ENCODE measurements around the gene FXYD2. TPM values are rescaled to one million over a fixed set of nuclear protein-coding genes. Genes with fewer than 3 reads are reported as not detected.

The FXYD2 gene
- total and polyA plus RNA-seq, 10 of the 15 experiments (the other 5 are each of a cell fraction or from before 2014, with no cell fraction given): 1.2 to 4.5 (median 2.4) TPM

DNA sequence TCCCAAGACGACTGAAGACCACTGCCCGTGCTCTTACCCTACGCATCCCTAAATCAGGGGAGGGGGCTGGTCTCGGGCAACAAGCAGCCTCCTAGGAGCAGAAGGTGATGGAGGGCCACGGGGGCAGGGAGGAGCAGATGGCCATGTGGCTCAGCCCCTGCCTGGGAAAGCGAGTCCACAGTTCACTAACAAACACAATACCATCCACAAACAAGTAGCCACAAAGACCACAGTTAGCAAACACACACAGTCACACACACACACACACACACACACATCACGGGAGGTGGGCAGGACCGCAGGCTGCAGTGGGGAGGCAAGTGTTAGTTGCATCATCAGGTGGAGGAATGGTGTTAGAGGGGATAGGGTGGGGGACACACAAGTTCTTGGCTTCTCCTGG is 13.2 kb upstream of the FXYD2 start:
- no peaks in the 10 kb centered on the region for H3K9me3 ChIP-seq (replicated peaks; ENCODE audit: control insufficient read depth, insufficient read depth, low read length)
- H2AFZ ChIP-seq (ENCODE audit: control insufficient read depth, low read depth, low read length): no peak overlapping the region
- ATAC-seq (no peak; the same call in 2 of the 3 replicates), DNase-seq (ENCODE audit: low read depth, low spot score) (no peak), FAIRE-seq (no peak)
- no peak overlapping the region for H3K4me2 ChIP-seq (ENCODE audit: control insufficient read depth, insufficient read depth)
- ChIA-PET CTCF (interaction anchor here (1.0 to 1.3 kb wide), 2 partner anchors 109 kb away, joined by 4 to 7 read pairs; no protein-coding TSS in a partner anchor), POLR2A (no interaction called here), RAD21 (ENCODE audit: unreplicated experiment) (no interaction called here), SMC1A (ENCODE audit: uncharacterized antibody, unreplicated experiment) (interaction anchor here (0.7 to 1.1 kb wide), 5 partner anchors 14 to 215 kb away, joined by 3 to 4 read pairs (median 3); no protein-coding TSS in a partner anchor)
- no peaks in the 10 kb centered on the region for H3K36me3 ChIP-seq (ENCODE audit: control insufficient read depth in 2 of 2, insufficient read depth in 2 of 2, low read length in 1 of 2)
- in situ Hi-C loops (cut with MboI) (no loop called here), intact Hi-C loops (cut with micrococcal nuclease; ENCODE audit: unreplicated experiment) (no loop called here)
- H3K4me1 ChIP-seq (ENCODE audit: control insufficient read depth, insufficient read depth, low read length): no peaks in the 10 kb centered on the region
- H3K27ac ChIP-seq (ENCODE audit: control insufficient read depth, insufficient read depth): no peak overlapping the region
- H3K9ac ChIP-seq (ENCODE audit: control insufficient read depth, insufficient read depth, low read length): no peak overlapping the region
- 16% methylated on average over 8 of the region's 8 CpGs for WGBS (ENCODE audit: insufficient coverage, insufficient replicate concordance, low lambda C conversion rate, missing lambda C conversion rate)
- H3K4me3 ChIP-seq: no peak overlapping the region
- peaks cover 0 to 7% of the 10 kb centered on the region in 2 experiments; a peak in 1 of 4 replicates for H3K27me3 ChIP-seq (replicated peaks in 1 of 2; ENCODE audit: control insufficient read depth in 2 of 2, insufficient read depth in 2 of 2, low read length in 1 of 2)
- peak; percentile 28; the same call in 1 of the 2 replicates for TF ChIP-seq MTA2 (IDR thresholded peaks at IDR 0.05; ENCODE audit: low read depth)
- TF ChIP-seq BHLHE40 (IDR thresholded peaks at IDR 0.05; ENCODE audit: borderline replicate concordance in 1 of 2, low read depth in 2 of 2, low read length in 1 of 2): peak in 1 of 2 experiments; percentile 59; a peak in 2 of 4 replicates
- 0 out of 2 replicates have a peak, but pooled peaks have one; percentile 7 for TF ChIP-seq RUNX3 (IDR thresholded peaks at IDR 0.05; ENCODE audit: low read length)
- TF ChIP-seq IKZF2 (IDR thresholded peaks at IDR 0.05): peak; percentile 33 to 51; a peak in 2 of 4 replicates
- no peak for TF ChIP-seq SREBF2 (IDR thresholded peaks at IDR 0.05; ENCODE audit: low read length)
- no peaks in the 10 kb centered on the region for H4K20me1 ChIP-seq (ENCODE audit: control insufficient read depth, insufficient read depth)
- H3K79me2 ChIP-seq (ENCODE audit: control insufficient read depth, insufficient read depth, low read length): no peaks in the 10 kb centered on the region
- no TSS peak for BruUV-seq (replicated peaks)

- RAD21 ChIA-PET (ENCODE audit: unreplicated experiment): no interaction called here
- POLR2A ChIA-PET: no interaction called here
- DNase-seq (ENCODE audit: low read depth, low spot score): no peak
- SMC1A ChIA-PET (ENCODE audit: uncharacterized antibody, unreplicated experiment): interaction anchor here (0.7 to 1.0 kb wide), 4 partner anchors 14 to 109 kb away, joined by 3 read pairs; no protein-coding TSS in a partner anchor
- Histone ChIP-seq H3K4me3 (no peak overlapping the region), H3K9me3 (replicated peaks; ENCODE audit: control insufficient read depth, insufficient read depth, low read length) (no peaks in the 10 kb centered on the region), H3K27ac (ENCODE audit: control insufficient read depth, insufficient read depth) (no peak overlapping the region), H3K4me1 (ENCODE audit: control insufficient read depth, insufficient read depth, low read length) (no peaks in the 10 kb centered on the region), H3K9ac (ENCODE audit: control insufficient read depth, insufficient read depth, low read length) (no peak overlapping the region), H3K27me3 (replicated peaks in 1 of 2; ENCODE audit: control insufficient read depth in 2 of 2, insufficient read depth in 2 of 2, low read length in 1 of 2) (peaks cover 0 to 7% of the 10 kb centered on the region in 2 experiments; a peak in 1 of 4 replicates), H3K79me2 (ENCODE audit: control insufficient read depth, insufficient read depth, low read length) (no peaks in the 10 kb centered on the region), H4K20me1 (ENCODE audit: control insufficient read depth, insufficient read depth) (no peaks in the 10 kb centered on the region), H2AFZ (ENCODE audit: control insufficient read depth, low read depth, low read length) (no peak overlapping the region), H3K4me2 (ENCODE audit: control insufficient read depth, insufficient read depth) (no peak overlapping the region), H3K36me3 (ENCODE audit: control insufficient read depth in 2 of 2, insufficient read depth in 2 of 2, low read length in 1 of 2) (no peaks in the 10 kb centered on the region)
- CTCF ChIA-PET: interaction anchor here (1.0 kb wide), 1 partner anchor 110 kb away, joined by 4 read pairs; no protein-coding TSS in a partner anchor
- intact Hi-C loops (cut with micrococcal nuclease; ENCODE audit: unreplicated experiment) (no loop called here), in situ Hi-C loops (cut with MboI) (no loop called here)
- 20% methylated on average over 18 of the region's 18 CpGs for WGBS (ENCODE audit: insufficient coverage, insufficient replicate concordance, low lambda C conversion rate, missing lambda C conversion rate)
- no peak for FAIRE-seq
- no TSS peak for BruUV-seq (replicated peaks)
- no peak for TF ChIP-seq MEF2B (IDR thresholded peaks at IDR 0.05; ENCODE audit: partially characterized antibody, poor library complexity, severe bottlenecking)
- no peak for TF ChIP-seq SIX5 (IDR thresholded peaks at IDR 0.05; ENCODE audit: low read depth, low read length, severe bottlenecking)
- no peak for TF ChIP-seq TBL1XR1 (IDR thresholded peaks at IDR 0.05; ENCODE audit: low read depth, low read length)
- no peak for TF ChIP-seq NR2C1 (IDR thresholded peaks at IDR 0.05)
- TF ChIP-seq IRF3 (IDR thresholded peaks at IDR 0.05): no peak
- no peak for TF ChIP-seq ZBED1 (IDR thresholded peaks at IDR 0.05; ENCODE audit: borderline replicate concordance)
- TF ChIP-seq GABPA (IDR thresholded peaks at IDR 0.05; ENCODE audit: low read depth): no peak
- TF ChIP-seq CREB1 (IDR thresholded peaks at IDR 0.05; ENCODE audit: low read depth): no peak
- ATAC-seq: no peak
These were observed 12.7 kb upstream of the FXYD2 start for GRCh38 chr11:117837070-117837776.
